H9 (cell line): Measurements from ENCODE around the gene HOMER1. TPM values are rescaled to one million over a fixed set of nuclear protein-coding genes. Genes with fewer than 3 reads are reported as not detected.
A peak's percentile ranks its signal among the peaks of the same experiment; 100 is the strongest.

Experiments
- DNase-seq: peaks from one replicate; pipeline ENCODE4 v3.0.0-alpha.2; 2017
- H2AFZ ChIP-seq: one replicate; pipeline ENCODE4 v1.6.1; 2013; ENCODE audit warnings: mild to moderate bottlenecking, low read length, control low read depth, moderate library complexity
- H2AK5ac ChIP-seq: 2 replicates; pipeline ENCODE4 v1.6.1; 2013; ENCODE audit warnings: low read length, control low read depth, mixed read lengths; ENCODE audit not compliant: insufficient read length
- H2BK120ac ChIP-seq: one replicate; pipeline ENCODE4 v1.6.1; 2013; ENCODE audit warnings: low read depth, mild to moderate bottlenecking, low read length, control low read depth, inconsistent platforms; ENCODE audit not compliant: poor library complexity, severe bottlenecking
- H2BK12ac ChIP-seq: 2 replicates; pipeline ENCODE4 v1.6.1; 2013; ENCODE audit warnings: low read length, control low read depth, mixed read lengths, low read depth; ENCODE audit not compliant: insufficient read length
- H2BK15ac ChIP-seq: 2 replicates; pipeline ENCODE4 v1.6.1; 2013; ENCODE audit warnings: low read depth, low read length, control low read depth
- H2BK20ac ChIP-seq: one replicate; pipeline ENCODE4 v1.6.1; 2013; ENCODE audit warnings: low read depth, mild to moderate bottlenecking, low read length, control low read depth, inconsistent platforms; ENCODE audit not compliant: poor library complexity, severe bottlenecking
- H2BK5ac ChIP-seq: 2 replicates; pipeline ENCODE4 v1.6.1; 2013; ENCODE audit warnings: low read length, control low read depth, mixed read lengths; ENCODE audit not compliant: insufficient read length
- H3K14ac ChIP-seq: 2 replicates; pipeline ENCODE4 v1.6.1; 2013; ENCODE audit warnings: low read length, control low read depth; ENCODE audit not compliant: insufficient read depth
- H3K18ac ChIP-seq: 2 replicates; pipeline ENCODE4 v1.6.1; 2013; ENCODE audit warnings: low read depth, mild to moderate bottlenecking, mixed read lengths, low read length, control low read depth; ENCODE audit not compliant: insufficient read length
- H3K23ac ChIP-seq: 2 replicates; pipeline ENCODE4 v1.6.1; 2013; ENCODE audit warnings: low read length, control low read depth, mixed read lengths, low read depth; ENCODE audit not compliant: insufficient read length
- H3K23me2 ChIP-seq: 2 replicates; pipeline ENCODE4 v1.6.1; 2013; ENCODE audit warnings: low read depth, mild to moderate bottlenecking, mixed read lengths, low read length, control low read depth; ENCODE audit not compliant: insufficient read length, poor library complexity, severe bottlenecking
- H3K27ac ChIP-seq: 2 replicates; pipeline ENCODE4 v1.5.1; 2013; ENCODE audit warnings: low read length, control low read depth, mixed read lengths, low read depth; ENCODE audit not compliant: insufficient read length
- H3K27me3 ChIP-seq: 2 replicates; pipeline ENCODE4 v1.6.1; 2013; ENCODE audit warnings: low read length, control low read depth, inconsistent platforms; ENCODE audit not compliant: insufficient read depth
- H3K4ac ChIP-seq: 2 replicates; pipeline ENCODE4 v1.6.1; 2013; ENCODE audit warnings: low read depth, mild to moderate bottlenecking, control low read depth, inconsistent platforms, low read length, moderate library complexity
- H3K4me1 ChIP-seq: 2 replicates; pipeline ENCODE4 v1.6.1; 2013; ENCODE audit warnings: low read length, control low read depth, inconsistent platforms; ENCODE audit not compliant: insufficient read depth
- H3K4me2 ChIP-seq: 2 replicates; pipeline ENCODE4 v1.6.1; 2013; ENCODE audit warnings: low read length, control low read depth, mixed read lengths; ENCODE audit not compliant: insufficient read length, insufficient read depth
- H3K56ac ChIP-seq: 2 replicates; pipeline ENCODE4 v1.6.1; 2013; ENCODE audit warnings: low read depth, mild to moderate bottlenecking, mixed read lengths, low read length, control low read depth; ENCODE audit not compliant: insufficient read length
- H3K79me1 ChIP-seq: 2 replicates; pipeline ENCODE4 v1.6.1; 2013; ENCODE audit warnings: low read depth, mild to moderate bottlenecking, moderate library complexity, low read length, control low read depth, inconsistent platforms; ENCODE audit not compliant: insufficient read depth, poor library complexity, severe bottlenecking
- H3K79me2 ChIP-seq: 2 replicates; pipeline ENCODE4 v1.6.1; 2013; ENCODE audit warnings: low read length, control low read depth, inconsistent platforms; ENCODE audit not compliant: insufficient read depth
- H3K9ac ChIP-seq: 2 replicates; pipeline ENCODE4 v1.6.1; 2013; ENCODE audit warnings: low read length, control low read depth, mixed read lengths; ENCODE audit not compliant: insufficient read length; ENCODE audit errors: extremely low read depth
- H3K9me3 ChIP-seq: one replicate; pipeline ENCODE4 v1.6.1; 2013; ENCODE audit warnings: low read depth, low read length, inconsistent platforms; ENCODE audit not compliant: control insufficient read depth
- H3T11ph ChIP-seq: one replicate; pipeline ENCODE4 v1.6.1; 2013; ENCODE audit warnings: mild to moderate bottlenecking, low read length, control low read depth, inconsistent platforms
- H4K20me1 ChIP-seq: one replicate; pipeline ENCODE4 v1.6.1; 2013; ENCODE audit not compliant: control insufficient read depth, insufficient read length, insufficient read depth
- H4K5ac ChIP-seq: 2 replicates; pipeline ENCODE4 v1.6.1; 2013; ENCODE audit warnings: low read depth, mild to moderate bottlenecking, mixed read lengths, low read length, control low read depth; ENCODE audit not compliant: insufficient read length
- H4K8ac ChIP-seq: replicated peaks from 2 replicates; pipeline ENCODE4 v1.6.1; 2013; ENCODE audit warnings: low read length, control low read depth, mixed read lengths, low read depth; ENCODE audit not compliant: insufficient read length
- H4K91ac ChIP-seq: 2 replicates; pipeline ENCODE4 v1.6.1; 2013; ENCODE audit warnings: low read depth, mild to moderate bottlenecking, moderate library complexity, mixed read lengths, low read length, control low read depth; ENCODE audit not compliant: insufficient read length
- H3K27ac Mint-ChIP-seq, 3 experiments: 2 replicates in 2 of 3; 3 replicates in 1 of 3; pipeline ENCODE4 v1.8.0; 2020 to 2021; ENCODE audit warnings: mixed read lengths in 3 of 3, mild to moderate bottlenecking in 1 of 3, moderate library complexity in 1 of 3
- H3K27me3 Mint-ChIP-seq: 2 replicates; pipeline ENCODE4 v1.8.0; 2021; ENCODE audit warnings: low read depth, mild to moderate bottlenecking, moderate library complexity, mixed read lengths
- H3K36me3 Mint-ChIP-seq, 3 experiments: 2 replicates in 2 of 3; 3 replicates in 1 of 3; pipeline ENCODE4 v1.8.0; 2020 to 2021; ENCODE audit warnings: low read depth in 3 of 3, mixed read lengths in 3 of 3; ENCODE audit not compliant: insufficient read depth in 1 of 3
- H3K4me1 Mint-ChIP-seq, 2 experiments: 2 replicates each; pipeline ENCODE4 v1.8.0; 2020; ENCODE audit warnings: mixed read lengths in 2 of 2
- H3K4me3 Mint-ChIP-seq, 2 experiments: 2 replicates in 1 of 2; 3 replicates in 1 of 2; pipeline ENCODE4 v1.8.0; 2020 to 2021; ENCODE audit warnings: mild to moderate bottlenecking in 2 of 2, mixed read lengths in 2 of 2, moderate library complexity in 1 of 2
- H3K9me3 Mint-ChIP-seq, 2 experiments: 2 replicates in 1 of 2; 3 replicates in 1 of 2; pipeline ENCODE4 v1.8.0; 2020; ENCODE audit warnings: mild to moderate bottlenecking in 2 of 2, mixed read lengths in 2 of 2, moderate library complexity in 1 of 2
- CTCF ChIP-seq: fragments of 200-600 bp; sonication (generic); conservative IDR thresholded peaks from 3 replicates; pipeline ENCODE4 v1.8.0; 2021; ENCODE audit warnings: antibody characterized with exemption, mild to moderate bottlenecking
- WGBS: extraction: QIAGEN DNeasy Blood & Tissue Kit; methylation state at CpG from one replicate; pipeline ENCODE4 v1.1.7; 2013; ENCODE audit warnings: missing lambda C conversion rate, low lambda C conversion rate, mixed read lengths; ENCODE audit not compliant: insufficient read length; ENCODE audit errors: extremely low coverage; 5-methylcytosine and 5-hydroxymethylcytosine counted together
- long read RNA-seq: library from polyadenylated mRNA; unstranded; transcript quantifications from one replicate; pipeline ENCODE4 v2.0.0, GENCODE V29; 2020
- total RNA-seq: library from RNA; stranded (reverse); gene quantifications from 2 replicates; pipeline ENCODE4 v1.2.1, GENCODE V29; 2021

HOMER1 gene
- 36.0 and 39.5 TPM in 2 replicates for total RNA-seq
- long read RNA-seq, full-length matches to known transcripts, result 15 of 25 reads
- long read RNA-seq, partial matches to known transcripts, result 5 of 25 reads
- long read RNA-seq, other reads (novel, unspliced or antisense), result 5 of 25 reads

GRCh38 chr5:79513704-79514390 lies at the start of gene HOMER1:
TSS of gene HOMER1 (minus strand) at chr5:79514134. CDS start at chr5:79512774, 1,360 bp downstream.
- H3K56ac ChIP-seq, result no peak within 1 kb of the TSS
- Mint-ChIP-seq H3K27me3 (no peaks in the 10 kb centered on the region), H3K36me3 (no peaks in the 10 kb centered on the region; a peak in 2 of 7 replicates), H3K27ac (peak within 1 kb of the TSS; percentile 96 to 100 (median 99)), H3K4me3 (peak within 1 kb of the TSS; percentile 94 to 98), H3K4me1 (peaks cover 46 to 51% of the 10 kb centered on the region in 2 experiments), H3K9me3 (no peaks in the 10 kb centered on the region)
- H3K9ac ChIP-seq, result peak within 1 kb of the TSS; percentile 79
- WGBS, result no CpG with 5 or more reads among the region's 85 CpGs
- peaks cover 28% of the 10 kb centered on the region; the same call in 1 of the 2 replicates for H3K79me2 ChIP-seq
- no peak within 1 kb of the TSS for H2AFZ ChIP-seq
- no peaks in the 10 kb centered on the region for H3K9me3 ChIP-seq
- H2BK20ac ChIP-seq, result no peak within 1 kb of the TSS
- no peak for TF ChIP-seq CTCF
- DNase-seq, result peak; percentile 77
- H2BK15ac ChIP-seq, result no peak within 1 kb of the TSS
- no peak within 1 kb of the TSS for H2BK5ac ChIP-seq
- H3K23ac ChIP-seq, result no peak within 1 kb of the TSS
- peaks cover 7% of the 10 kb centered on the region for H3K4me1 ChIP-seq
- H4K91ac ChIP-seq, result no peak within 1 kb of the TSS
- H3K27ac ChIP-seq, result peak within 1 kb of the TSS; percentile 44
- no peak within 1 kb of the TSS for H3T11ph ChIP-seq
- no peaks in the 10 kb centered on the region for H3K27me3 ChIP-seq
- H3K23me2 ChIP-seq, result peaks cover 14% of the 10 kb centered on the region
- no peak within 1 kb of the TSS for H2BK12ac ChIP-seq
- no peak within 1 kb of the TSS; the same call in 1 of the 2 replicates for H3K4ac ChIP-seq
- peak within 1 kb of the TSS; percentile 93 for H3K14ac ChIP-seq
- peak within 1 kb of the TSS; percentile 63 for H2BK120ac ChIP-seq
- H4K20me1 ChIP-seq, result no peaks in the 10 kb centered on the region
- H3K4me2 ChIP-seq, result peak within 1 kb of the TSS; percentile 88
- no peak within 1 kb of the TSS for H2AK5ac ChIP-seq
- no peaks in the 10 kb centered on the region for H3K79me1 ChIP-seq
- no peak within 1 kb of the TSS for H4K5ac ChIP-seq
- H3K18ac ChIP-seq, result peak within 1 kb of the TSS; percentile 97
- no peak within 1 kb of the TSS for H4K8ac ChIP-seq
